Stomach (tissue), 9 donors: ENCODE data around the gene CCDC12. TPM values are rescaled to one million over a fixed set of nuclear protein-coding genes. Genes with fewer than 3 reads are reported as not detected.

ENCODE experiments used
- DNase-seq, 2 donors: peaks; one replicate each; pipeline versions ENCODE4 v3.0.0 to v3.0.0-alpha.2; 2013 to 2019
- H3K27ac ChIP-seq, 5 donors: fragments of 200-600 bp in 4 of 5; sonication (generic) in 4 of 5; one replicate each; pipeline ENCODE4 v1.5.1; 2013 to 2019; ENCODE audit warnings: mild to moderate bottlenecking in 1 of 5, moderate library complexity in 1 of 5
- H3K27me3 ChIP-seq, 3 donors: fragments of 200-600 bp; sonication (generic); one replicate each; pipeline ENCODE4 v1.5.1; 2017 to 2019; ENCODE audit warnings: mixed run types in 1 of 3
- H3K36me3 ChIP-seq, 4 donors: fragments of 200-600 bp; sonication (generic); 1 replicate in 3 of 4; 2 replicates in 1 of 4; pipeline ENCODE4 v1.5.1; 2016 to 2019
- H3K4me1 ChIP-seq, 4 donors: fragments of 200-600 bp; sonication (generic); one replicate each; pipeline ENCODE4 v1.5.1; 2016 to 2019
- H3K4me3 ChIP-seq, 4 donors: fragments of 200-600 bp; sonication (generic) in 3 of 4; one replicate each; pipeline ENCODE4 v1.5.1; 2016 to 2019; ENCODE audit warnings: mild to moderate bottlenecking in 1 of 4
- H3K9me3 ChIP-seq, 4 donors: fragments of 200-600 bp; sonication (generic); one replicate each; pipeline ENCODE4 v1.5.1; 2016 to 2019
- CTCF ChIP-seq, 7 experiments: fragments of 450-650 bp in 4 of 7; fragments of 200-600 bp in 3 of 7; sonication (generic) in 3 of 7; IDR thresholded peaks; one replicate each; pipeline ENCODE4 v1.5.1; 2016 to 2019; ENCODE audit warnings: antibody characterized with exemption in 7 of 7, control low read depth in 2 of 7, mild to moderate bottlenecking in 1 of 7
- EP300 ChIP-seq: sonication (generic); formaldehyde crosslinking; IDR thresholded peaks from one replicate; pipeline ENCODE4 v1.6.1; 2017; ENCODE audit warnings: antibody characterized with exemption
- POLR2A ChIP-seq, 4 donors: fragments of 450-650 bp; IDR thresholded peaks; one replicate each; pipeline ENCODE4 v1.6.1; 2016; ENCODE audit warnings: antibody characterized with exemption in 4 of 4, control low read depth in 2 of 4, mild to moderate bottlenecking in 1 of 4, moderate library complexity in 1 of 4
- POLR2AphosphoS5 ChIP-seq, 3 donors: sonication (generic); formaldehyde crosslinking; IDR thresholded peaks; one replicate each; pipeline ENCODE4 v1.6.1; 2016; ENCODE audit warnings: antibody characterized with exemption in 3 of 3
- WGBS, 5 donors: extraction: QIAGEN DNeasy Blood & Tissue Kit in 3 of 5; methylation state at CpG; one replicate each; pipeline versions ENCODE4 v1.1.5 to v1.1.7; 2013 to 2018; 5-methylcytosine and 5-hydroxymethylcytosine counted together
- intact Hi-C: fragments of 100-400 bp; cut with DNase I; formaldehyde crosslinking; loops from one replicate; pipeline ENCODE4 v1.15.1; 2023; ENCODE audit warnings: low total_unique reads
- polyA plus RNA-seq, 3 donors: library from polyadenylated mRNA; stranded (reverse); fragments of 200-250 nt; gene quantifications; one replicate each; pipeline ENCODE4 v1.2.3, GENCODE V29; 2013
- total RNA-seq, 5 donors: library from RNA; depleted of rRNA; stranded (reverse); fragments of >200 nt; gene quantifications; one replicate each; pipeline versions ENCODE4 v1.1.0 to v1.2.3, GENCODE V29; 2014 to 2016
- donor health status: healthy with polysubstance abuse.
- donor health status: Bipolar disorder and iron deficiency.
- donor health status: healthy.

Gene CCDC12
- total and polyA plus RNA-seq, 8 donors = 2.9 to 88.7 (median 47.1) TPM

GRCh38 chr3:46901591-46902187 lies 74.9 kb downstream of the CCDC12 start:
- DNase-seq = no peak
- Histone ChIP-seq H3K27ac (no peak overlapping the region), H3K9me3 (no peaks in the 10 kb centered on the region), H3K36me3 (no peaks in the 10 kb centered on the region), H3K27me3 (peaks cover 0 to 32% (median 15%) of the 10 kb centered on the region in 3 donors), H3K4me3 (no peak overlapping the region), H3K4me1 (peaks cover 10 to 17% (median 12%) of the 10 kb centered on the region in 4 donors)
- intact Hi-C loops = loop anchor here (5.0 kb wide), 1 partner anchor 194 kb away; no protein-coding TSS in a partner anchor
- no peak for TF ChIP-seq POLR2A (IDR thresholded peaks at IDR 0.05)
- TF ChIP-seq EP300 = no peak
- no peak for TF ChIP-seq POLR2AphosphoS5 (IDR thresholded peaks at IDR 0.05)
- no peak for TF ChIP-seq CTCF (IDR thresholded peaks at IDR 0.05)
- WGBS, 5 donors = 90 to 98% (median 92%) methylated on average over 4 to 17 of the region's 17 CpGs

- no peaks in the 10 kb centered on the region for H3K36me3 ChIP-seq
- WGBS, 5 donors = 71 to 100% (median 81%) methylated on average over 1 to 3 of the region's 3 CpGs; no CpG with 5 or more reads in 1 of the 5 donors
- peaks cover 0 to 36% (median 15%) of the 10 kb centered on the region in 3 donors for H3K27me3 ChIP-seq
- H3K9me3 ChIP-seq = no peaks in the 10 kb centered on the region
- H3K27ac ChIP-seq = no peak overlapping the region
- intact Hi-C loops = loop anchor here (5.0 kb wide), 1 partner anchor 194 kb away; no protein-coding TSS in a partner anchor
- DNase-seq = no peak
- no peak overlapping the region for H3K4me3 ChIP-seq
- H3K4me1 ChIP-seq = peaks cover 10 to 17% (median 12%) of the 10 kb centered on the region in 4 donors
- no peak for TF ChIP-seq POLR2AphosphoS5 (IDR thresholded peaks at IDR 0.05)
- no peak for TF ChIP-seq EP300
- no peak for TF ChIP-seq CTCF (IDR thresholded peaks at IDR 0.05)
- TF ChIP-seq POLR2A (IDR thresholded peaks at IDR 0.05) = no peak
These were observed 75.5 kb downstream of the CCDC12 start for GRCh38 chr3:46901061-46901460.

GRCh38 chr3:46900356-46900755 lies 76.2 kb downstream of the CCDC12 start:
- TF ChIP-seq EP300 (no peak), POLR2AphosphoS5 (IDR thresholded peaks at IDR 0.05) (no peak), CTCF (IDR thresholded peaks at IDR 0.05) (no peak), POLR2A (IDR thresholded peaks at IDR 0.05) (no peak)
- WGBS, 5 donors = 92 to 97% (median 93%) methylated on average over 6 of the region's 6 CpGs
- Histone ChIP-seq H3K27me3 (peaks cover 0 to 36% (median 15%) of the 10 kb centered on the region in 3 donors), H3K4me1 (peaks cover 10 to 17% (median 12%) of the 10 kb centered on the region in 4 donors), H3K9me3 (no peaks in the 10 kb centered on the region), H3K4me3 (no peak overlapping the region), H3K36me3 (no peaks in the 10 kb centered on the region), H3K27ac (no peak overlapping the region)
- no peak for DNase-seq
- intact Hi-C loops = loop anchor here (5.0 kb wide), 1 partner anchor 193 kb away; no protein-coding TSS in a partner anchor

- no peak overlapping the region for H3K27ac ChIP-seq
- no peak for DNase-seq
- no peaks in the 10 kb centered on the region for H3K9me3 ChIP-seq
- TF ChIP-seq POLR2A (IDR thresholded peaks at IDR 0.05) (no peak), POLR2AphosphoS5 (IDR thresholded peaks at IDR 0.05) (no peak), CTCF (IDR thresholded peaks at IDR 0.05) (no peak), EP300 (no peak)
- WGBS, 5 donors = 67 to 89% (median 83%) methylated on average over 2 to 5 of the region's 5 CpGs
- H3K27me3 ChIP-seq = peaks cover 0 to 36% (median 15%) of the 10 kb centered on the region in 3 donors
- H3K36me3 ChIP-seq = no peaks in the 10 kb centered on the region
- intact Hi-C loops = loop anchor here (5.0 kb wide), 1 partner anchor 193 kb away; no protein-coding TSS in a partner anchor
- H3K4me3 ChIP-seq = no peak overlapping the region
- peaks cover 10 to 17% (median 12%) of the 10 kb centered on the region in 4 donors for H3K4me1 ChIP-seq
These were observed 76.6 kb downstream of the CCDC12 start for GRCh38 chr3:46900007-46900292.
